ENCODE results near the gene VILL.
"Not testable (repeated sequence)": the region's sequence is repeated elsewhere in the genome, so short reads cannot be mapped to it uniquely, and the experiment has no call there.

The VILL gene

GRCh38 chr3:38053813-38054498, 63.4 kb downstream of the VILL start:
- H3K27me3 ChIP-seq (ENCODE audit: insufficient read depth, low read length); H2AFZ ChIP-seq (ENCODE audit: low read length, unreplicated experiment); H3K79me2 ChIP-seq (ENCODE audit: control insufficient read depth, insufficient read depth, low read length, unreplicated experiment); H3K27ac ChIP-seq (ENCODE audit: low read depth, low read length); H3K4me3 ChIP-seq (ENCODE audit: low read depth, low read length); H3K36me3 ChIP-seq (ENCODE audit: insufficient read depth, low read length); H3K4me1 ChIP-seq (ENCODE audit: control insufficient read depth, insufficient read depth, low read length, unreplicated experiment): not testable (repeated sequence)

DNA sequence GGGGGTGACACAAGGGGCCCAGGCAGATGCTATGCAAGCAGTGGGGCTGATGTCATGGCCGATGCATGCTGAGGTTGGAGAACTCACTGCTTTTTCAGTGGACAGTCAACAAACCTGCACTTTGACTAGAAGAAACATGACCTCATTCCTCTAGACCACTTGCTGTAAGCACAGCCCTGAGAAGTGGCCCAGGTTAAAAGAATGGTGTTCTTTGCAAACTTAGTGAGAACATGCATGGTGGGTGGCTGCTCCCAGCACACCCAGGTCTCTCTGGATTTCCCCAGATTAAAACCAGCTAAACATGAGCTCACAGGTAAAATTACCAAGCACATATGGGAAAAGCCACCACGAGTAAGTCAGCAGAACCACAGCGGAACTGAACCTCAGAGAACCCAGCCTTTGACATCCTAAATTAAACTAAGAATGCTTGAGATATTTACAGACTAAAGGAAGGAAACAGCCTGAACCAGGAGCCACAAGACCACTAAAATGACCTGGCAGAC, 64.0 kb downstream of the VILL start:
- no peak overlapping the region for H3K27ac ChIP-seq (ENCODE audit: low read depth, low read length)
- H2AFZ ChIP-seq (ENCODE audit: low read length, unreplicated experiment), result no peak overlapping the region
- H3K36me3 ChIP-seq (ENCODE audit: insufficient read depth, low read length), result no peaks in the 10 kb centered on the region
- H3K79me2 ChIP-seq (ENCODE audit: control insufficient read depth, insufficient read depth, low read length, unreplicated experiment), result no peaks in the 10 kb centered on the region
- no peak overlapping the region for H3K4me3 ChIP-seq (ENCODE audit: low read depth, low read length)
- no peaks in the 10 kb centered on the region for H3K4me1 ChIP-seq (ENCODE audit: control insufficient read depth, insufficient read depth, low read length, unreplicated experiment)
- peaks cover 12% of the 10 kb centered on the region for H3K27me3 ChIP-seq (ENCODE audit: insufficient read depth, low read length)

Data from ACC112 (cell line).